ENCODE results near the gene STK4. TPM values are rescaled to one million over a fixed set of nuclear protein-coding genes. Genes with fewer than 3 reads are reported as not detected.

STK4 gene
- total and polyA plus RNA-seq, 2 of the 4 experiments (the other 2 are of a cell fraction): 10.2 to 22.2 TPM

DNA sequence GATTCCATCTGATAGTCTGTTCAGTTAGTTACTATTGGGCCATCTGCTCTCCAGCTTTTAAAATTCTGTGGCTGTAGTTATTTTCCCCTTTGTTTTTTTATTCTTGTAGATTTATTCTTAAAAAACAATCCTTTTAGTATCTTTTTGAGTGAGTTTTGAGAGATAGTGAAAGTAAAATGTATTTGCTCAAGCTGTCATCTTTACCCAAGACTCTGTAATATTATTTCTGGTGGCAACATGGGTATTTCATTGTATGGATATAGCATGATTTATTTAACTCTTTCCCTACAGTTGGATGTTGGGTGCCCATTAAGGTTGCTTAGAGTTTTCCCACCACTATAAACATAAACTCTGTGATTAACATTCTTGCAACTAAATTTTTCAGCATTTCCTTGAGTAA lies 24.6 kb downstream of the STK4 start:
- no peak overlapping the region for H3K4me3 ChIP-seq (ENCODE audit: insufficient read depth, low read depth, low read length)
- DNase-seq: no peak

More for the DNA sequence above, 24.6 kb downstream of the STK4 start:
- Histone ChIP-seq H3K14ac (replicated peaks; ENCODE audit: low read depth, low read length) (no peak overlapping the region; the same call in 1 of the 2 replicates), H3K4ac (ENCODE audit: low read depth, low read length) (peak overlapping the region; percentile 48; the same call in 1 of the 2 replicates), H2BK15ac (ENCODE audit: low read depth, low read length) (no peak overlapping the region), H4K20me1 (ENCODE audit: insufficient read depth, low read length) (no peaks in the 10 kb centered on the region), H3K79me1 (ENCODE audit: low read depth in 1 of 2, low read length in 2 of 2) (peaks cover 15 to 25% of the 10 kb centered on the region in 2 experiments; a peak in 3 of 4 replicates), H2AK9ac (replicated peaks; ENCODE audit: low read depth, low read length, poor library complexity) (no peak overlapping the region), H2AK5ac (ENCODE audit: low read depth, low read length) (no peak overlapping the region), H3K4me1 (ENCODE audit: control insufficient read depth, insufficient read depth, low read length) (peaks cover 10% of the 10 kb centered on the region), H2AFZ (replicated peaks; ENCODE audit: low read length, poor library complexity) (no peak overlapping the region), H2BK120ac (ENCODE audit: low read depth, low read length) (peak overlapping the region; percentile 3; the same call in 1 of the 2 replicates), H4K8ac (ENCODE audit: low read depth in 2 of 2, low read length in 2 of 2) (peak overlapping the region in 1 of 2 experiments; percentile 54; a peak in 1 of 4 replicates), H3K9me1 (ENCODE audit: insufficient read depth, low read length) (0 out of 2 replicates have a peak, but pooled peaks cover 7% of the 10 kb centered on the region), H3K27me3 (ENCODE audit: control insufficient read depth, insufficient read depth, low read length) (no peaks in the 10 kb centered on the region), H3K23ac (ENCODE audit: low read depth, low read length) (peak overlapping the region; percentile 89; the same call in 1 of the 2 replicates), H4K91ac (ENCODE audit: insufficient read depth, low read depth, low read length) (no peak overlapping the region), H3K36me3 (ENCODE audit: control insufficient read depth, insufficient read depth, low read length) (peaks cover 6% of the 10 kb centered on the region), H3K9ac (ENCODE audit: low read depth, low read length) (no peak overlapping the region), H2BK20ac (ENCODE audit: low read depth, low read length) (no peak overlapping the region), H3K56ac (ENCODE audit: extremely low read depth, insufficient read depth, low read length) (no peak overlapping the region), H2BK5ac (ENCODE audit: low read depth, low read length, poor library complexity, severe bottlenecking) (peak overlapping the region; percentile 58), H3K9me3 (ENCODE audit: control insufficient read depth, insufficient read depth, low read length) (no peaks in the 10 kb centered on the region), H3K18ac (ENCODE audit: low read depth, low read length) (peak overlapping the region; percentile 56; the same call in 1 of the 2 replicates), H3K4me2 (ENCODE audit: low read depth, low read length) (peak overlapping the region; percentile 65), H4K5ac (ENCODE audit: low read depth, low read length) (no peak overlapping the region), H3K27ac (ENCODE audit: insufficient read depth, low read length) (no peak overlapping the region)
- ATAC-seq (ENCODE audit: low read depth): peak; percentile 51
- in situ Hi-C loops (cut with MboI; ENCODE audit: low sequenced_read_pairs): no loop called here
- intact Hi-C loops (cut with micrococcal nuclease): no loop called here
- no TSS peak for BruUV-seq (replicated peaks)
- ChIA-PET CTCF (no interaction called here), POLR2A (ENCODE audit: unreplicated experiment) (no interaction called here)
- TF ChIP-seq RAD21 (IDR thresholded peaks at IDR 0.05; ENCODE audit: low read length) (no peak), SMC3 (IDR thresholded peaks at IDR 0.05; ENCODE audit: low read depth, low read length) (no peak), POLR2A (IDR thresholded peaks at IDR 0.05; ENCODE audit: low read depth, low read length) (no peak), MXI1 (IDR thresholded peaks at IDR 0.05; ENCODE audit: borderline replicate concordance, low read depth, low read length) (no peak), NFE2L2 (IDR thresholded peaks at IDR 0.05; ENCODE audit: low read depth, low read length) (no peak), RFX5 (IDR thresholded peaks at IDR 0.05; ENCODE audit: low read depth, low read length) (no peak), CHD1 (IDR thresholded peaks at IDR 0.05; ENCODE audit: low read depth, low read length) (no peak), FOS (IDR thresholded peaks at IDR 0.05; ENCODE audit: low read depth, low read length) (no peak)
- TF ChIP-seq, protein P1, sequence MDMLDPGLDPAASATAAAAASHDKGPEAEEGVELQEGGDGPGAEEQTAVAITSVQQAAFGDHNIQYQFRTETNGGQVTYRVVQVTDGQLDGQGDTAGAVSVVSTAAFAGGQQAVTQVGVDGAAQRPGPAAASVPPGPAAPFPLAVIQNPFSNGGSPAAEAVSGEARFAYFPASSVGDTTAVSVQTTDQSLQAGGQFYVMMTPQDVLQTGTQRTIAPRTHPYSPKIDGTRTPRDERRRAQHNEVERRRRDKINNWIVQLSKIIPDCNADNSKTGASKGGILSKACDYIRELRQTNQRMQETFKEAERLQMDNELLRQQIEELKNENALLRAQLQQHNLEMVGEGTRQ (IDR thresholded peaks at IDR 0.05; ENCODE audit: low read depth, low read length): no peak
- TF ChIP-seq, protein P2, sequence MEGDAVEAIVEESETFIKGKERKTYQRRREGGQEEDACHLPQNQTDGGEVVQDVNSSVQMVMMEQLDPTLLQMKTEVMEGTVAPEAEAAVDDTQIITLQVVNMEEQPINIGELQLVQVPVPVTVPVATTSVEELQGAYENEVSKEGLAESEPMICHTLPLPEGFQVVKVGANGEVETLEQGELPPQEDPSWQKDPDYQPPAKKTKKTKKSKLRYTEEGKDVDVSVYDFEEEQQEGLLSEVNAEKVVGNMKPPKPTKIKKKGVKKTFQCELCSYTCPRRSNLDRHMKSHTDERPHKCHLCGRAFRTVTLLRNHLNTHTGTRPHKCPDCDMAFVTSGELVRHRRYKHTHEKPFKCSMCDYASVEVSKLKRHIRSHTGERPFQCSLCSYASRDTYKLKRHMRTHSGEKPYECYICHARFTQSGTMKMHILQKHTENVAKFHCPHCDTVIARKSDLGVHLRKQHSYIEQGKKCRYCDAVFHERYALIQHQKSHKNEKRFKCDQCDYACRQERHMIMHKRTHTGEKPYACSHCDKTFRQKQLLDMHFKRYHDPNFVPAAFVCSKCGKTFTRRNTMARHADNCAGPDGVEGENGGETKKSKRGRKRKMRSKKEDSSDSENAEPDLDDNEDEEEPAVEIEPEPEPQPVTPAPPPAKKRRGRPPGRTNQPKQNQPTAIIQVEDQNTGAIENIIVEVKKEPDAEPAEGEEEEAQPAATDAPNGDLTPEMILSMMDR (conservative IDR thresholded peaks at IDR 0.05; ENCODE audit: low read depth, low read length): no peak
- dilution Hi-C loops (cut with HindIII; ENCODE audit: low sequenced_read_pairs, unreplicated experiment): no loop called here
